GM19193 (cell line): ENCODE results near the gene HOXB4.

Experiments used
- POLR2A ChIP-seq: IDR thresholded peaks from 4 replicates; pipeline ENCODE4 v1.6.1; 2011; ENCODE audit not compliant: insufficient read depth, insufficient read length; ENCODE audit errors: extremely low read depth

The HOXB4 gene

DNA sequence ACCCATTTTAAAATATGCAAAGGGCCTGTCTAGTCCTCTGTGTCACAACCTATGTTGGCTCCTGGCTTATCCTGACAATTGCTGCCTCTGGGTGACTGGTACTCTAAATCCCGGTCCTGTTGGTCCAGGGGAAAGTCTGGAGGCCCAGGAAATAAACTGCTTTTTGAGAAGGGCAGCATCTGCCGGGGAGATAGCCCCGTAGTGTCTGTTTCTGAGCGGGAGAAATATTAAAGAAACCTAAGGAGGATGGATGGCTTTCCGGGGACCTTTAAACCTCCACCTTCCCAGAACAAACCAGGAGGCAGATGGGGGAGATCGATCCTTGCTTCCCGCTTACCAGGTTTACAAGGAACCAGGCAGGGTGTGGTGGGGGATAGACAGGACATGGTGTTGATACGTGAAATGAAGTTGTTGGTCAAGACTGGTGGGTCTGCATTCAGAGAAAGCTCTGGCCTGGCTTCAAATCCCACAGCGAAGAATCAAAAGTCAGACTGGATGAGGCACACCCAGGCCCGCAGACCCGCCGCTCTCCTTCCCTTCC lies 37.0 kb downstream of the HOXB4 start:
- no peak for TF ChIP-seq POLR2A

DNA sequence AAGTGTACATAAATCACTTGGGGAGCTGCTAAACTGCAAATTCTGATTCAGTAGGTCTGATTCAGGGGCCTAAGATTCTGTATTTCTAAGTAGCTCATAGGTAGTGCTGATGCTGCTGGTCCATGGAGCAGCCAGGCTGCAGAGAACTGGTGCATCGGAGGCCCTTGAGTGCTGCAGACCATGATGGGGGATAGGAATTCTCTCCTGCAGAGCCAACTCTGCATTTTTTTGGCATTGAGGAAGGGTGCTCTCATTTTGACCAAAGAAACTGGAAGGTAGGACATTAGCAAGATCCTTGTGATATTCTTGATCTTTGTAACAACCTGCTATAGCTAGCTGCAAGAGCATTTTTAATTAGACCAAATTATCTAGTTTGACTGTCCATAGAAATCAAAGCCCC lies 37.9 kb downstream of the HOXB4 start:
- TF ChIP-seq POLR2A = no peak

DNA sequence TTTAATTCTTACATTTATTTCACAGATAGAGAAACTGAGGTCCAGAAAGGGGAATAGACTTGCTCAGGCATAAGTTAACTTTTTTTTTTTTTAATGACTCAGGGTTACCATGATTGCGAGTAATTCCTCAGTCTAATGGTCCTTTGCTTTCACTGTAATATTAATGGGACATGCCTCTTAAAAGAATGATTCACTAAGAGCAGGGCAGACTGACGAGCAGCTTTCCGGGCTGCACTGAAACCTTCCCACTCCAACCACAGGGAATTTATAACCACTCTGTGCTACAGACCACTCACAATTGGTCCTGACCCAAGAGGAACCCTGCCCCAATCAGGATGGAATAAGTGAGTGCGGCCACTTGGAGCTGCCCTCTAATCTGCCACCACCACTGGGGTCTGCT lies 39.0 kb downstream of the HOXB4 start:
- TF ChIP-seq POLR2A = no peak

DNA sequence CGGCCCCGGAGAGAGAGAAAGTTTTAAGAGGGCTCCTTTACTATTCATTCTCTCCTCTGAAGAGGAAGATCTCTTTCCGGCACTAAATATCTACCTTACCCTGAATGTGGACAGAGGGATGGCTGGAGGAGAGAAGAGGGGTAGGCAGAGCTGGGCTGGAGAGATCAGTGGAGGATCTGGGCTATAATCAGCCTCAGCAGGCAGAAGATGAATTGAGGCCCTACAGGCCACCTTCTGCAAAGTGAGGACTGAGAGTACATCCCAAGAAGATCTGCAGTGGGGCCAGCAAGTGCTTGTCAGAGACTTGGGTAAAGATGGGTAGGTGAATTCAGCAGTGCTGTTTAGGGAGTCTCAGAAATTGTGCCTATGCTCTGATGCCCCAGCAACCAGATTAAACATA lies 40.8 kb downstream of the HOXB4 start:
- no peak for TF ChIP-seq POLR2A

GRCh38 chr17:48532261-48532660 lies 45.9 kb downstream of the HOXB4 start:
- TF ChIP-seq POLR2A = no peak

DNA sequence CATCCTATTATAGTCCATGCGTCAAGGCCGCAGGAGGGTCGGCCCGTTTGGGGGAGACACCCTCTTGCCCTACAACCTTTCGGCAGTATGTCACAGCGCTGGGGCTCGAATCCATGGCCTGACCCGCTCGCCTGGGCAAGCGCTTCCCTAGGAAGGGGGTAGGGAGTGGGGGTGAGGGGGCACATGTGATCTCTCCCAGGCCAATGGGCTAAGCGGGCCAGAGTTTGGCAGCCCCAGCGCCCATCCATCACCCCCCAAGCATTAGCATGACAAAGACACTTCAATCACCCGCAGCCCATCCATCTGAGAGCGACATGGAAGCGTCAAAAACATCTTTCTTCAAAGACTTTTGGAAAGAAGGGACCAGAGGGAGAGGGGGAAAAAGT lies 47.3 kb downstream of the HOXB4 start, which contains the start of gene HOXB1:
Gene HOXB1 (minus strand): TSS at position 125 of the 386 bp plus-strand sequence. CDS start 107 bp downstream, at position 18.
- TF ChIP-seq POLR2A = no peak

GRCh38 chr17:48530208-48530886 lies 47.8 kb downstream of the HOXB4 start:
- no peak for TF ChIP-seq POLR2A

DNA sequence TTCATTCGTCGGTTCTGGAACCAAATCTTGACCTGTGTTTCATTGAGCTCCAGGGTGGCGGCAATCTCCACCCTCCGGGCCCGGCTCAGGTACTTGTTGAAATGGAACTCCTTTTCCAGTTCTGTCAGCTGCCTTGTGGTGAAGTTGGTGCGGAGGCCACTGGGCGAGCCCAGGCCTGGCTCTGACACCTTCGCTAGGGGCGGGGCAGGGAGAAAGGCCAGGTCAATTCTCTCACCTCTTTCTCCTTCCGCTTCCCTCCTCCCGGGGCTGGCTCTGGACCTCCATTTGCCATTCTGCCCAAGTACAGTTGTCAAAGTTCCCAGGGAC lies 48.5 kb downstream of the HOXB4 start:
- TF ChIP-seq POLR2A = no peak

DNA sequence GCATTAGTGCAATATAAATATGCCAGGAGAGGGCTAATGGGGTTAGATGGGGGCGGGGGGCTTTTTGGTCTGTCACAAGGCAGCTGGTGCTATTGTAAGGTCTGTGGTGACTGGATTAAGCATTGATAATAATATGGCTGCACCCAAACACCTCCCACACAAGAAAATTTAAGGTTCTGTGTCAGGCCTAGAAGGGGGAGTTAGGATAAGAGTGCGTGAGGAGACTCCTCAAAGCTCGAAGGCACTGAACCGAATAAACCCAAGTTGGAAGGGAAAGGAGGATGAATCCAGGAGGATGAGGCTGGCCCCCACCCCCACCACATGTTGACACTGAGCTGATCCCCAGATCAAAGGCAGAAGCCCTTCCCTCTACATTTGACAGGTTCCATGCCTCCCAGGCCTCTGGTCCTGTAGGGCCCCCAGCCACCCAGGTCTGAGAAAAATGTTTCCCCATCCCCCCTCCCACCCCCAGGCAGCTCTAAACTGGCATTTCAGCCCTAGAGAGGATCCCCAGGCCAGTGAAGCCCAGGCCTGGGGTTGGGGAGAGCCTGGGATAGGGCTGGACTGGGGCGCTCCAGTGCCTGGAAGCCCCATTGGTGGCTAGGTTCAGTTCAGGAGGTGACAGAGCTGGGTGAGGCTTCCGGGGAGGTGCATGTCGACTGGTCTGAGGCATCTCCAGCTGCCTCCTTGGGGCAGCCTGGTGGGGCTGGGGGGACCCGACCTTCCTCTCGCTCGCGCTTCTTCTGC lies 49.0 kb downstream of the HOXB4 start:
- no peak for TF ChIP-seq POLR2A

- no peak for TF ChIP-seq POLR2A
Observed at GRCh38 chr17:48528153-48528935, 49.8 kb downstream of the HOXB4 start.

DNA sequence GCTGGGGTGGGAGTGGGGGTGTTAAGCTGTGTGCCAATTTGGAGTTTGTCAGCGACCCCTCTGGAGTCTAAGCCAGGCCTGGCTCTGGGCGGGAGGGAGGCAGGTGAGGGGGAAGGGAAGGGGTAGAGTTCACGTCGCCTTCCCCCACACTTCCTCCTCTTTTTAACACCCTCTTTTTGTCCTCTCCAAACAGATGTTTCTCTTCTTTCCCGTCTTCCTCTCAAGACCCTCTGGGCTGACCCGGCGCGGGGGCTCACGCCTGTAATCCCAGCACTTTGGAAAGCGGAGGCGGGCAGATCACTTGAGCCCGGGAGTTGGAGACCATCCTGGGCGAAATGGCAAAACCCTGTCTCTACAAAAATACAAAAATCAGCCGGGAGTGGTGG lies 50.6 kb downstream of the HOXB4 start:
- no peak for TF ChIP-seq POLR2A

DNA sequence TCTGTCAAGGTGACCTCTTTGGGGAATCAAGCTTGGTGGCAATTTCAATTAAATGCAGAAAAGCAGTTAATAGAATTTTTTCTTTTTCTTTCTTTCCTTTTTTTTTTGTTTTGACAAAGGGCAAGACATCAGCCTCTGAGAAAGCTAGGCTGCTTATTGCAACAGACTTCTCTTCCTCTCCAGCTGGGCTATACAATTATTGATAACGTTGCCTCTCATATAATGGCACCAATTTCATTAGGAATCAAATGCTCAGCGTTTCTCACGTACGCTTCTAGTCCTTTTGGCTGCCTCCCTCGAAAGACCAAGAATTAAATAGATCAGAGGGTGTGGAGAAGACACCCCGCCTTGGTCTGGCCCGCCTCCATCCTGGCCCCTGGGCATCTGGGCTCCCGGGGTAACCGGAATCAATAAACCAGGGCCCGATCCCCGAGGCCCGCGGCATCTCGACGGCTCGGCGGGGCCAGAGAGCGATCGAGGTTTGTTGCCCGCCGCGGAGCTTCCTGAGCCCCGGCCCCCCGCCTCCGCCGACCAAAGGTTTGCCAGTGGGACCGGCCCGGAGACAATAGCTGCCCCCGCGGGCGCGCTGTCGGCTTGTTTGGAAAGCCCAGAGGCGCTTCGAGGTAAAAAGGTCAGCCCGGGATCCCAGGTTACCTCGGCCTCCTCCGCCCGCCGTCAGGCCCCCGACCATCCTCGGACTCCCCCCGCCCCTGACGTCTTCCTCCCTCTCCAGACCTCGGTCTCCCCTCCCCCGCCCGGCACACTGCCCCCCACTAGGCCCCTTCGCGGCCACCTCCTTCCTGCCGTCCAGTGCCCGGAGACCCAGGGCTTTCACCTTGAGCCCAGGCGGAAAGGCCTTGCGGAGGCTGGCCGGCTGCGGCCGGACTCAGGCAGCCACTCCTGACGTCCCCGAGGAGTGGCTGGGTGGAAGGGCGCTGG lies 51.3 kb downstream of the HOXB4 start:
- TF ChIP-seq POLR2A = no peak
